Liver (tissue), 9 donors: ENCODE data around the gene RABIF. TPM values are rescaled to one million over a fixed set of nuclear protein-coding genes. Genes with fewer than 3 reads are reported as not detected.

Source experiments
- DNase-seq: peaks from one replicate; pipeline ENCODE4 v3.0.0-alpha.2; 2017; ENCODE audit warnings: low spot score
- H3K27ac ChIP-seq, 2 donors: one replicate each; pipeline ENCODE4 v1.7.0; 2013; ENCODE audit warnings: inconsistent platforms in 2 of 2, low read length in 2 of 2, control low read depth in 1 of 2, low read depth in 1 of 2, mild to moderate bottlenecking in 1 of 2
- H3K27me3 ChIP-seq, 4 donors: one replicate each; pipeline versions ENCODE4 v1.6.1 to v1.7.0; 2013; ENCODE audit warnings: low read length in 3 of 4, inconsistent platforms in 1 of 4, mild to moderate bottlenecking in 1 of 4, moderate library complexity in 1 of 4; ENCODE audit not compliant: control insufficient read depth in 4 of 4, insufficient read depth in 4 of 4
- H3K36me3 ChIP-seq, 4 donors: one replicate each; pipeline versions ENCODE4 v1.6.1 to v1.7.0; 2013; ENCODE audit warnings: low read length in 3 of 4, mild to moderate bottlenecking in 3 of 4, low read depth in 1 of 4, moderate library complexity in 1 of 4; ENCODE audit not compliant: control insufficient read depth in 4 of 4, insufficient read depth in 3 of 4
- H3K4me1 ChIP-seq, 4 donors: one replicate each; pipeline versions ENCODE4 v1.6.1 to v1.7.0; 2013; ENCODE audit warnings: low read length in 3 of 4, mild to moderate bottlenecking in 3 of 4, moderate library complexity in 1 of 4; ENCODE audit not compliant: control insufficient read depth in 4 of 4, insufficient read depth in 4 of 4
- H3K4me3 ChIP-seq, 3 donors: one replicate each; pipeline versions ENCODE4 v1.6.1 to v1.7.0; 2013; ENCODE audit warnings: low read length in 3 of 3, control low read depth in 1 of 3, low read depth in 1 of 3, mild to moderate bottlenecking in 1 of 3
- H3K9ac ChIP-seq, 2 donors: one replicate each; pipeline ENCODE4 v1.7.0; 2013; ENCODE audit warnings: low read length in 2 of 2, mild to moderate bottlenecking in 2 of 2, moderate library complexity in 2 of 2, control low read depth in 1 of 2, low read depth in 1 of 2
- H3K9me3 ChIP-seq, 4 donors: one replicate each; pipeline versions ENCODE4 v1.6.1 to v1.7.0; 2013; ENCODE audit warnings: low read length in 3 of 4; ENCODE audit not compliant: control insufficient read depth in 4 of 4
- FOXA1 ChIP-seq: IDR thresholded peaks from 2 replicates; pipeline ENCODE4 v1.6.1; 2016; ENCODE audit warnings: antibody characterized with exemption
- GABPA ChIP-seq, 2 donors: IDR thresholded peaks in 1 of 2; conservative IDR thresholded peaks in 1 of 2; 2 replicates each; pipeline ENCODE4 v1.6.1; 2016; ENCODE audit warnings: antibody characterized with exemption in 2 of 2, mild to moderate bottlenecking in 1 of 2, moderate library complexity in 1 of 2
- HNF4A ChIP-seq, 2 donors: conservative IDR thresholded peaks; 2 replicates each; pipeline ENCODE4 v1.6.1; 2016; ENCODE audit warnings: antibody characterized with exemption in 2 of 2, mild to moderate bottlenecking in 2 of 2
- JUND ChIP-seq, 2 donors: IDR thresholded peaks; 2 replicates each; pipeline ENCODE4 v1.6.1; 2016; ENCODE audit warnings: antibody characterized with exemption in 2 of 2
- RAD21 ChIP-seq, 2 donors: IDR thresholded peaks; 2 replicates each; pipeline ENCODE4 v1.6.1; 2016; ENCODE audit warnings: antibody characterized with exemption in 2 of 2, mild to moderate bottlenecking in 2 of 2
- RXRA ChIP-seq, 2 donors: IDR thresholded peaks; 2 replicates each; pipeline ENCODE4 v1.6.1; 2017 to 2018; ENCODE audit warnings: antibody characterized with exemption in 2 of 2, mild to moderate bottlenecking in 1 of 2
- SP1 ChIP-seq: IDR thresholded peaks from 2 replicates; pipeline ENCODE4 v1.6.1; 2018; ENCODE audit warnings: antibody characterized with exemption, mild to moderate bottlenecking
- TAF1 ChIP-seq: conservative IDR thresholded peaks from 2 replicates; pipeline ENCODE4 v1.6.1; 2016; ENCODE audit warnings: antibody characterized with exemption, mild to moderate bottlenecking
- YY1 ChIP-seq: IDR thresholded peaks from 2 replicates; pipeline ENCODE4 v1.6.1; 2016; ENCODE audit warnings: antibody characterized with exemption, mild to moderate bottlenecking
- WGBS: extraction: QIAGEN DNeasy Blood & Tissue Kit; methylation state at CpG from one replicate; pipeline ENCODE4 v1.1.7; 2013; 5-methylcytosine and 5-hydroxymethylcytosine counted together
- polyA plus RNA-seq, 2 donors: library from polyadenylated mRNA; stranded (reverse) in 1 of 2; unstranded in 1 of 2; fragments of 200-250 nt in 1 of 2; fragments of >200 nt in 1 of 2; fragmentation: Nextera tagmentation in 1 of 2; extraction: Ambion mirVana in 1 of 2; gene quantifications; one replicate each; pipeline versions ENCODE4 v1.2.1 to v1.2.3, GENCODE V29; 2013 to 2015
- total RNA-seq, 2 donors: library from RNA; depleted of rRNA; stranded (reverse); fragments of >200 nt; gene quantifications; one replicate each; pipeline ENCODE4 v1.2.3, GENCODE V29; 2014
- TF ChIP-seq, protein P1 (sequence below): fragments of 150-350 bp; IDR thresholded peaks from 2 replicates; pipeline ENCODE4 v1.5.1; 2017; ENCODE audit warnings: improper control_type of control experiment, low read depth, low read length; ENCODE audit not compliant: missing input control
- TF ChIP-seq, protein P2 (sequence below): IDR thresholded peaks from 2 replicates; pipeline ENCODE4 v1.6.1; 2016; ENCODE audit warnings: antibody characterized with exemption
- TF ChIP-seq, protein P3 (sequence below): IDR thresholded peaks from 2 replicates; pipeline ENCODE4 v1.6.1; 2016; ENCODE audit warnings: antibody characterized with exemption
- TF ChIP-seq, protein P4 (sequence below): IDR thresholded peaks from 2 replicates; pipeline ENCODE4 v1.6.1; 2016; ENCODE audit warnings: antibody characterized with exemption, mild to moderate bottlenecking
- donor health status: healthy.
- donor health status: healthy.
- donor health status: healthy.
- donor health status: healthy.
- donor health status: healthy.

Gene RABIF
- total and polyA plus RNA-seq, 4 donors = 3.6 to 7.5 (median 4.3) TPM

DNA sequence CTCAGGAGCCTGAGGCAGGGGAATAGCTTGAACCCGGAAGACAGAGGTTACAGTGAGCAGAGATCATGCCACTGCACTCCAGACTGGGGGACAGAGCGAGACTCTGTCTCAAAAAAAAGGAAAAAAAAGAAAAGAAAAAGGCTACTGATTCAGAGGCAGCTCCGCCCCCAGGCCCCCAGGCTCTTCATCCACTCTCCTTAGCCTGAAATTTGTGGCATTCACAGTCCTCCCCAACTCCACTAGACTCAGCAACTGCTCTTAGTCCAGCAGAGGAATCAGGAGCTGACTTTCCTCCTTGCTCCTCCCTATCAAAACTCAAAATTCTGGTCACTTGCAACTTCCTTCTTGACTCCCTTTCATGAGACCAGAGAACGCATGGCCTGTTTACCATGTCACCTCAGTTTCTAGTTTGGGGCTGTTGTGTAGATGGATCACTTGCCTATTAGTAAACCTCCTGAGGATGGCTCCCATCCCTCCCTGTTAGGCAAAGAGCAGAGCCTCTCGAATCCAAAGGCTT lies 51.1 kb downstream of the RABIF start:
- H3K27ac ChIP-seq = no peak overlapping the region
- H3K4me3 ChIP-seq = no peak overlapping the region
- TF ChIP-seq RXRA (IDR thresholded peaks at IDR 0.05) (no peak), RAD21 (IDR thresholded peaks at IDR 0.05) (no peak)
- TF ChIP-seq, protein P1, sequence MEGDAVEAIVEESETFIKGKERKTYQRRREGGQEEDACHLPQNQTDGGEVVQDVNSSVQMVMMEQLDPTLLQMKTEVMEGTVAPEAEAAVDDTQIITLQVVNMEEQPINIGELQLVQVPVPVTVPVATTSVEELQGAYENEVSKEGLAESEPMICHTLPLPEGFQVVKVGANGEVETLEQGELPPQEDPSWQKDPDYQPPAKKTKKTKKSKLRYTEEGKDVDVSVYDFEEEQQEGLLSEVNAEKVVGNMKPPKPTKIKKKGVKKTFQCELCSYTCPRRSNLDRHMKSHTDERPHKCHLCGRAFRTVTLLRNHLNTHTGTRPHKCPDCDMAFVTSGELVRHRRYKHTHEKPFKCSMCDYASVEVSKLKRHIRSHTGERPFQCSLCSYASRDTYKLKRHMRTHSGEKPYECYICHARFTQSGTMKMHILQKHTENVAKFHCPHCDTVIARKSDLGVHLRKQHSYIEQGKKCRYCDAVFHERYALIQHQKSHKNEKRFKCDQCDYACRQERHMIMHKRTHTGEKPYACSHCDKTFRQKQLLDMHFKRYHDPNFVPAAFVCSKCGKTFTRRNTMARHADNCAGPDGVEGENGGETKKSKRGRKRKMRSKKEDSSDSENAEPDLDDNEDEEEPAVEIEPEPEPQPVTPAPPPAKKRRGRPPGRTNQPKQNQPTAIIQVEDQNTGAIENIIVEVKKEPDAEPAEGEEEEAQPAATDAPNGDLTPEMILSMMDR = no peak
- H3K9ac ChIP-seq = no peak overlapping the region
- H3K36me3 ChIP-seq = no peaks in the 10 kb centered on the region
- no peaks in the 10 kb centered on the region for H3K9me3 ChIP-seq
- WGBS = 86% methylated on average over 5 of the region's 5 CpGs
- no peaks in the 10 kb centered on the region for H3K4me1 ChIP-seq
- no peaks in the 10 kb centered on the region for H3K27me3 ChIP-seq
- DNase-seq = no peak

DNA sequence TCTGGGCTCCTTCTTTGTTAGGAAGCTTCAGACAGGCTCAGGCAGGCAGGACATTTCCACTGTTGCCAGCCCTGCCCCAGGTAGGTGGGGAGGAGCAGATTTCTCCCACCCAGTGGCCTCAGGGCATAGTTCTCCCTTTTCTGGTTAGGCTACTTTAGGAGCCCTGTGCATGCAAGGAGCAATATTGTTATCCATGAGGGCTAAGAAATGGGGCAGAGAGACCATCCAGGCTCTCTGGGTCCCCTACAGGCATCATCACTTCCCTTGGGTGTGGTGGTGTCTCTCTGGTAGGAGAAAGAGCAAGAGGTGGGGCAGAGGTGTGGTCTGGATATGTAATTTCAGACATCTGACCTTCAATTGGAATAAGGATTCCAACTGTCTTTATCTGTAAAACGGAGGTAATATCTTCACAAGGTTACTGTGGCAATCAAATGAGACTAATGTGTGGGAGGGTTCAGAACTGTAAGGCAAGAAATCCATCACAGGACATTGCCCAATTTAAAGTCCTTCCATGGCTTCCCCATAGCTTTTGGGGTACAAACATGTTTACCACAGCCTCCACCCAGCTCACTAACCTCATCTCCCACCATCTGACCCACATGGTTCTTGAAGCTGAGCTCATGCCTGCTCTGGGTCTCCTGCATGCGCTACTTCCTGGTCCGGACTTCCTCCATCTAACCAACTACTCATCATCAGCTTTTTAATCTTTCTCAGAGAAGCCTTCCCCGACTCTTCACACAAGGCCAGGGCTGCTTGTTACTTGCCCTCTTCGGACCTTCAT lies 52.1 kb downstream of the RABIF start:
- WGBS = 72% methylated on average over 5 of the region's 5 CpGs
- H3K27ac ChIP-seq = no peak overlapping the region
- DNase-seq = no peak
- H3K27me3 ChIP-seq = no peaks in the 10 kb centered on the region
- H3K4me3 ChIP-seq = no peak overlapping the region
- H3K9ac ChIP-seq = no peak overlapping the region
- no peak for TF ChIP-seq SP1
- TF ChIP-seq, protein P2, sequence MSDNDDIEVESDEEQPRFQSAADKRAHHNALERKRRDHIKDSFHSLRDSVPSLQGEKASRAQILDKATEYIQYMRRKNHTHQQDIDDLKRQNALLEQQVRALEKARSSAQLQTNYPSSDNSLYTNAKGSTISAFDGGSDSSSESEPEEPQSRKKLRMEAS = no peak
- TF ChIP-seq, protein P3, sequence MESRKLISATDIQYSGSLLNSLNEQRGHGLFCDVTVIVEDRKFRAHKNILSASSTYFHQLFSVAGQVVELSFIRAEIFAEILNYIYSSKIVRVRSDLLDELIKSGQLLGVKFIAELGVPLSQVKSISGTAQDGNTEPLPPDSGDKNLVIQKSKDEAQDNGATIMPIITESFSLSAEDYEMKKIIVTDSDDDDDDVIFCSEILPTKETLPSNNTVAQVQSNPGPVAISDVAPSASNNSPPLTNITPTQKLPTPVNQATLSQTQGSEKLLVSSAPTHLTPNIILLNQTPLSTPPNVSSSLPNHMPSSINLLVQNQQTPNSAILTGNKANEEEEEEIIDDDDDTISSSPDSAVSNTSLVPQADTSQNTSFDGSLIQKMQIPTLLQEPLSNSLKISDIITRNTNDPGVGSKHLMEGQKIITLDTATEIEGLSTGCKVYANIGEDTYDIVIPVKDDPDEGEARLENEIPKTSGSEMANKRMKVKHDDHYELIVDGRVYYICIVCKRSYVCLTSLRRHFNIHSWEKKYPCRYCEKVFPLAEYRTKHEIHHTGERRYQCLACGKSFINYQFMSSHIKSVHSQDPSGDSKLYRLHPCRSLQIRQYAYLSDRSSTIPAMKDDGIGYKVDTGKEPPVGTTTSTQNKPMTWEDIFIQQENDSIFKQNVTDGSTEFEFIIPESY = no peak
- no peak for TF ChIP-seq TAF1
- no peak for TF ChIP-seq YY1
- no peak for TF ChIP-seq JUND (IDR thresholded peaks at IDR 0.05)
- TF ChIP-seq GABPA (IDR thresholded peaks at IDR 0.05 in 1 of 2, conservative IDR thresholded peaks at IDR 0.05 in 1 of 2) = no peak
- no peak for TF ChIP-seq RAD21 (IDR thresholded peaks at IDR 0.05)
- no peak for TF ChIP-seq RXRA (IDR thresholded peaks at IDR 0.05)
- no peak for TF ChIP-seq FOXA1
- TF ChIP-seq, protein P4, sequence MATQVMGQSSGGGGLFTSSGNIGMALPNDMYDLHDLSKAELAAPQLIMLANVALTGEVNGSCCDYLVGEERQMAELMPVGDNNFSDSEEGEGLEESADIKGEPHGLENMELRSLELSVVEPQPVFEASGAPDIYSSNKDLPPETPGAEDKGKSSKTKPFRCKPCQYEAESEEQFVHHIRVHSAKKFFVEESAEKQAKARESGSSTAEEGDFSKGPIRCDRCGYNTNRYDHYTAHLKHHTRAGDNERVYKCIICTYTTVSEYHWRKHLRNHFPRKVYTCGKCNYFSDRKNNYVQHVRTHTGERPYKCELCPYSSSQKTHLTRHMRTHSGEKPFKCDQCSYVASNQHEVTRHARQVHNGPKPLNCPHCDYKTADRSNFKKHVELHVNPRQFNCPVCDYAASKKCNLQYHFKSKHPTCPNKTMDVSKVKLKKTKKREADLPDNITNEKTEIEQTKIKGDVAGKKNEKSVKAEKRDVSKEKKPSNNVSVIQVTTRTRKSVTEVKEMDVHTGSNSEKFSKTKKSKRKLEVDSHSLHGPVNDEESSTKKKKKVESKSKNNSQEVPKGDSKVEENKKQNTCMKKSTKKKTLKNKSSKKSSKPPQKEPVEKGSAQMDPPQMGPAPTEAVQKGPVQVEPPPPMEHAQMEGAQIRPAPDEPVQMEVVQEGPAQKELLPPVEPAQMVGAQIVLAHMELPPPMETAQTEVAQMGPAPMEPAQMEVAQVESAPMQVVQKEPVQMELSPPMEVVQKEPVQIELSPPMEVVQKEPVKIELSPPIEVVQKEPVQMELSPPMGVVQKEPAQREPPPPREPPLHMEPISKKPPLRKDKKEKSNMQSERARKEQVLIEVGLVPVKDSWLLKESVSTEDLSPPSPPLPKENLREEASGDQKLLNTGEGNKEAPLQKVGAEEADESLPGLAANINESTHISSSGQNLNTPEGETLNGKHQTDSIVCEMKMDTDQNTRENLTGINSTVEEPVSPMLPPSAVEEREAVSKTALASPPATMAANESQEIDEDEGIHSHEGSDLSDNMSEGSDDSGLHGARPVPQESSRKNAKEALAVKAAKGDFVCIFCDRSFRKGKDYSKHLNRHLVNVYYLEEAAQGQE = no peak
- no peak for TF ChIP-seq HNF4A (conservative IDR thresholded peaks at IDR 0.05)
- H3K4me1 ChIP-seq = no peaks in the 10 kb centered on the region
- H3K9me3 ChIP-seq = no peaks in the 10 kb centered on the region
- no peaks in the 10 kb centered on the region for H3K36me3 ChIP-seq
